HL-60/S4 treated with phorbol 12-myristate 13-acetate at 8.2 ng/mL for 4 days and 3 days (cell line): Measurements from ENCODE around the gene LRRC51.

Source experiments
- in situ Hi-C: fragments of 300-500 bp; cut with MboI; formaldehyde crosslinking; loops from 2 replicates; pipeline ENCODE4 v1.15.0; 2022; ENCODE audit warnings: low sequenced_read_pairs

Gene LRRC51

GRCh38 chr11:72080326-72081183 lies at the start of gene LRRC51, which contains the start of gene NUMA1:
Gene LRRC51, plus strand, starts transcription at chr11:72080850. Its CDS starts 8,234 bp downstream, at chr11:72089084.
Gene NUMA1, minus strand, starts transcription at chr11:72080542. Its CDS starts 44,599 bp downstream, at chr11:72035943.
- in situ Hi-C loops = no loop called here

GRCh38 chr11:72036687-72037086 lies 44.0 kb upstream of the LRRC51 start:
- in situ Hi-C loops = loop anchor here (25.0 kb wide), 1 partner anchor 401 kb away; the partner anchor contains the start of gene CLPB

- in situ Hi-C loops = loop anchor here (25.0 kb wide), 1 partner anchor 400 kb away; the partner anchor contains the start of gene CLPB
Observed at GRCh38 chr11:72037554-72038311, 42.9 kb upstream of the LRRC51 start.

GRCh38 chr11:72038491-72038890 lies 42.2 kb upstream of the LRRC51 start:
- in situ Hi-C loops = loop anchor here (25.0 kb wide), 1 partner anchor 399 kb away; the partner anchor contains the start of gene CLPB

- in situ Hi-C loops = loop anchor here (25.0 kb wide), 1 partner anchor 398 kb away; the partner anchor contains the start of gene CLPB
Observed at GRCh38 chr11:72039031-72039855, 41.4 kb upstream of the LRRC51 start.

- in situ Hi-C loops = loop anchor here (25.0 kb wide), 1 partner anchor 397 kb away; the partner anchor contains the start of gene CLPB
Observed at GRCh38 chr11:72039856-72040401, 40.7 kb upstream of the LRRC51 start.

GRCh38 chr11:72040491-72041363 lies 39.9 kb upstream of the LRRC51 start:
- in situ Hi-C loops = loop anchor here (25.0 kb wide), 1 partner anchor 397 kb away; the partner anchor contains the start of gene CLPB

- in situ Hi-C loops = loop anchor here (25.0 kb wide), 1 partner anchor 396 kb away; the partner anchor contains the start of gene CLPB
Observed at GRCh38 chr11:72041364-72042063, 39.1 kb upstream of the LRRC51 start.

- in situ Hi-C loops = loop anchor here (25.0 kb wide), 1 partner anchor 395 kb away; the partner anchor contains the start of gene CLPB
Observed at GRCh38 chr11:72042064-72042745, 38.4 kb upstream of the LRRC51 start.

GRCh38 chr11:72045849-72046248 lies 34.8 kb upstream of the LRRC51 start:
- in situ Hi-C loops = loop anchor here (25.0 kb wide), 1 partner anchor 391 kb away; the partner anchor contains the start of gene CLPB

- in situ Hi-C loops = loop anchor here (25.0 kb wide), 1 partner anchor 388 kb away; the partner anchor contains the start of gene CLPB
Observed at GRCh38 chr11:72048766-72049460, 31.7 kb upstream of the LRRC51 start.

GRCh38 chr11:72058416-72059034 lies 22.1 kb upstream of the LRRC51 start:
- in situ Hi-C loops = no loop called here

- in situ Hi-C loops = no loop called here
Observed at GRCh38 chr11:72061739-72062396, 18.8 kb upstream of the LRRC51 start.

GRCh38 chr11:72066855-72067254 lies 13.8 kb upstream of the LRRC51 start:
- in situ Hi-C loops = no loop called here

- in situ Hi-C loops = no loop called here
Observed at GRCh38 chr11:72067266-72067665, 13.4 kb upstream of the LRRC51 start.

GRCh38 chr11:72067676-72068075 lies 13.0 kb upstream of the LRRC51 start:
- in situ Hi-C loops = no loop called here
